ENCODE measurements around the gene SEMA4B. TPM values are rescaled to one million over a fixed set of nuclear protein-coding genes. Genes with fewer than 3 reads are reported as not detected.

Gene SEMA4B
- total and polyA plus RNA-seq, 9 of the 15 experiments (the other 6 are each of a cell fraction or from before 2014, with no cell fraction given), result 1.3 to 33.6 (median 11.0) TPM

GRCh38 chr15:90213122-90213817 is 12.1 kb downstream of the SEMA4B start (continued):
- TF ChIP-seq SREBF1 (IDR thresholded peaks at IDR 0.05; ENCODE audit: borderline replicate concordance, low read depth, low read length) (no peak), ZKSCAN8 (CRISPR knock-in tag; IDR thresholded peaks at IDR 0.05) (no peak), ZNF354B (CRISPR knock-in tag; IDR thresholded peaks at IDR 0.05) (no peak), ARID2 (IDR thresholded peaks at IDR 0.05) (no peak), ZNF3 (CRISPR knock-in tag; IDR thresholded peaks at IDR 0.05) (no peak), ZNF140 (CRISPR knock-in tag; IDR thresholded peaks at IDR 0.05) (no peak), MEIS2 (IDR thresholded peaks at IDR 0.05; ENCODE audit: partially characterized antibody) (no peak), ZFX (CRISPR knock-in tag; IDR thresholded peaks at IDR 0.05) (no peak), ESRRB (CRISPR knock-in tag; IDR thresholded peaks at IDR 0.05; ENCODE audit: borderline replicate concordance) (no peak), PRMT5 (CRISPR knock-in tag; IDR thresholded peaks at IDR 0.05) (no peak), PHF8 (IDR thresholded peaks at IDR 0.05; ENCODE audit: borderline replicate concordance, low read length) (no peak), DNMT1 (IDR thresholded peaks at IDR 0.05) (no peak), ZNF41 (CRISPR knock-in tag; conservative IDR thresholded peaks at IDR 0.05) (no peak), ZKSCAN1 (IDR thresholded peaks at IDR 0.05; ENCODE audit: low read depth, low read length) (no peak), DEAF1 (CRISPR knock-in tag; IDR thresholded peaks at IDR 0.05) (no peak), CEBPZ (IDR thresholded peaks at IDR 0.05; ENCODE audit: borderline replicate concordance, low read depth, low read length) (no peak), TFAM (CRISPR knock-in tag; conservative IDR thresholded peaks at IDR 0.05) (no peak), KAT8 (IDR thresholded peaks at IDR 0.05; ENCODE audit: low read depth) (no peak)
- TF ChIP-seq, protein P1, sequence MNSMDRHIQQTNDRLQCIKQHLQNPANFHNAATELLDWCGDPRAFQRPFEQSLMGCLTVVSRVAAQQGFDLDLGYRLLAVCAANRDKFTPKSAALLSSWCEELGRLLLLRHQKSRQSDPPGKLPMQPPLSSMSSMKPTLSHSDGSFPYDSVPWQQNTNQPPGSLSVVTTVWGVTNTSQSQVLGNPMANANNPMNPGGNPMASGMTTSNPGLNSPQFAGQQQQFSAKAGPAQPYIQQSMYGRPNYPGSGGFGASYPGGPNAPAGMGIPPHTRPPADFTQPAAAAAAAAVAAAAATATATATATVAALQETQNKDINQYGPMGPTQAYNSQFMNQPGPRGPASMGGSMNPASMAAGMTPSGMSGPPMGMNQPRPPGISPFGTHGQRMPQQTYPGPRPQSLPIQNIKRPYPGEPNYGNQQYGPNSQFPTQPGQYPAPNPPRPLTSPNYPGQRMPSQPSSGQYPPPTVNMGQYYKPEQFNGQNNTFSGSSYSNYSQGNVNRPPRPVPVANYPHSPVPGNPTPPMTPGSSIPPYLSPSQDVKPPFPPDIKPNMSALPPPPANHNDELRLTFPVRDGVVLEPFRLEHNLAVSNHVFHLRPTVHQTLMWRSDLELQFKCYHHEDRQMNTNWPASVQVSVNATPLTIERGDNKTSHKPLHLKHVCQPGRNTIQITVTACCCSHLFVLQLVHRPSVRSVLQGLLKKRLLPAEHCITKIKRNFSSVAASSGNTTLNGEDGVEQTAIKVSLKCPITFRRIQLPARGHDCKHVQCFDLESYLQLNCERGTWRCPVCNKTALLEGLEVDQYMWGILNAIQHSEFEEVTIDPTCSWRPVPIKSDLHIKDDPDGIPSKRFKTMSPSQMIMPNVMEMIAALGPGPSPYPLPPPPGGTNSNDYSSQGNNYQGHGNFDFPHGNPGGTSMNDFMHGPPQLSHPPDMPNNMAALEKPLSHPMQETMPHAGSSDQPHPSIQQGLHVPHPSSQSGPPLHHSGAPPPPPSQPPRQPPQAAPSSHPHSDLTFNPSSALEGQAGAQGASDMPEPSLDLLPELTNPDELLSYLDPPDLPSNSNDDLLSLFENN (IDR thresholded peaks at IDR 0.05; ENCODE audit: low read depth in 2 of 2, low read length in 2 of 2), result no peak
